Endothelial cell (in vitro differentiated cells): ENCODE results near the gene FOSL2. TPM values are rescaled to one million over a fixed set of nuclear protein-coding genes. Genes with fewer than 3 reads are reported as not detected.

Experiments used
- DNase-seq: peaks from one replicate; pipeline ENCODE4 v3.0.0; 2021; ENCODE audit warnings: low spot score
- H3K27ac Mint-ChIP-seq: one replicate; pipeline ENCODE4 v1.8.0; 2021; ENCODE audit warnings: mixed read lengths, inconsistent platforms; ENCODE audit not compliant: unreplicated experiment
- H3K27me3 Mint-ChIP-seq: one replicate; pipeline ENCODE4 v1.8.0; 2021; ENCODE audit warnings: mild to moderate bottlenecking, moderate library complexity, mixed read lengths, inconsistent platforms; ENCODE audit not compliant: unreplicated experiment
- H3K36me3 Mint-ChIP-seq: one replicate; pipeline ENCODE4 v1.8.0; 2021; ENCODE audit warnings: mild to moderate bottlenecking, low read depth, mixed read lengths, inconsistent platforms; ENCODE audit not compliant: unreplicated experiment
- H3K4me1 Mint-ChIP-seq: one replicate; pipeline ENCODE4 v1.8.0; 2021; ENCODE audit warnings: mild to moderate bottlenecking, mixed read lengths, inconsistent platforms; ENCODE audit not compliant: unreplicated experiment
- H3K4me3 Mint-ChIP-seq: one replicate; pipeline ENCODE4 v1.8.0; 2021; ENCODE audit warnings: mild to moderate bottlenecking, mixed read lengths, inconsistent platforms; ENCODE audit not compliant: unreplicated experiment
- H3K9me3 Mint-ChIP-seq: one replicate; pipeline ENCODE4 v1.8.0; 2021; ENCODE audit warnings: mixed read lengths, inconsistent platforms; ENCODE audit not compliant: unreplicated experiment
- CTCF ChIP-seq: fragments of 200-600 bp; sonication (generic); IDR thresholded peaks from one replicate; pipeline ENCODE4 v1.5.0; 2021; ENCODE audit warnings: antibody characterized with exemption; ENCODE audit not compliant: unreplicated experiment
- total RNA-seq: library from RNA; stranded (reverse); fragmentation: NEBNext Ultra II Directional; extraction: Animal tissue kit (Norgen Biotek cat#: 25700); gene quantifications from one replicate; pipeline ENCODE4 v1.2.1, GENCODE V29; 2021; ENCODE audit not compliant: unreplicated experiment

FOSL2 gene
- total RNA-seq, 1 donor from 2014 or later: 24.4 TPM

- Mint-ChIP-seq H3K4me1 (peaks cover 5% of the 10 kb centered on the region), H3K9me3 (no peaks in the 10 kb centered on the region), H3K36me3 (no peaks in the 10 kb centered on the region), H3K27ac (no peak overlapping the region), H3K4me3 (no peak overlapping the region), H3K27me3 (peaks cover 4% of the 10 kb centered on the region)
- no peak for DNase-seq
- TF ChIP-seq CTCF: no peak
These were observed 58.4 kb downstream of the FOSL2 start for GRCh38 chr2:28450901-28451565.

GRCh38 chr2:28451793-28452533 is 59.3 kb downstream of the FOSL2 start:
- DNase-seq: no peak

GRCh38 chr2:28452534-28453081 is 60.0 kb downstream of the FOSL2 start:
- no peak overlapping the region for H3K27ac Mint-ChIP-seq
- H3K4me1 Mint-ChIP-seq: peaks cover 5% of the 10 kb centered on the region
- TF ChIP-seq CTCF: peak; percentile 87
- H3K4me3 Mint-ChIP-seq: no peak overlapping the region
- H3K9me3 Mint-ChIP-seq: no peaks in the 10 kb centered on the region
- H3K27me3 Mint-ChIP-seq: peaks cover 4% of the 10 kb centered on the region
- DNase-seq: peak; percentile 85
- H3K36me3 Mint-ChIP-seq: no peaks in the 10 kb centered on the region

More at GRCh38 chr2:28451793-28452533, 59.3 kb downstream of the FOSL2 start:
- Mint-ChIP-seq H3K9me3 (no peaks in the 10 kb centered on the region), H3K27ac (no peak overlapping the region), H3K4me1 (peaks cover 5% of the 10 kb centered on the region), H3K36me3 (no peaks in the 10 kb centered on the region), H3K27me3 (peaks cover 4% of the 10 kb centered on the region), H3K4me3 (no peak overlapping the region)
- TF ChIP-seq CTCF: no peak

- H3K36me3 Mint-ChIP-seq: no peaks in the 10 kb centered on the region
- peaks cover 4% of the 10 kb centered on the region for H3K27me3 Mint-ChIP-seq
These were observed 60.7 kb downstream of the FOSL2 start for GRCh38 chr2:28453396-28453795.

More at GRCh38 chr2:28453396-28453795, 60.7 kb downstream of the FOSL2 start:
- no peaks in the 10 kb centered on the region for H3K9me3 Mint-ChIP-seq
- H3K4me3 Mint-ChIP-seq: no peak overlapping the region
- no peak overlapping the region for H3K27ac Mint-ChIP-seq
- no peak for DNase-seq
- H3K4me1 Mint-ChIP-seq: peaks cover 5% of the 10 kb centered on the region
- TF ChIP-seq CTCF: no peak
